ENCODE data around the gene MEGF9.

DNA sequence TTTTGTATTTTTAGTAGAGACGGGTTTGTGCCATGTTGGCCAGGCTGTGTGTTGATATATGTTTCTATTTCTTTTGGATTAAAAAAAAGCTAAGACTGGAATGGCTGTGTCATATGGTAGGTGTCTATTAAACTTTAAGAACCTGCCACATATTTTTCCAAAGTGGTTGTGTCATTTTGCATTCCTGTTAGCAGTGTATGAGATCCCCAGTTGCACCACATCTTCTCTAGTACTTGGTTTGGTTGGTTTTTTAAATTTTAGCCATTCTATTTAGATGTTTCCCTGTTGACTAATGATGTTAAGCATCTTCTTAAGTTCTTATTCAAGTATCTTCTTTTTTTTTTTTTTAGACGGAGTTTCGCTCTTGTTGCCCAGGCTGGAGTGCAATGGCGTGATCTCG is 36.2 kb upstream of the MEGF9 start:
- TF ChIP-seq POLR2A (IDR thresholded peaks at IDR 0.05): no peak
- TF ChIP-seq, protein P1, sequence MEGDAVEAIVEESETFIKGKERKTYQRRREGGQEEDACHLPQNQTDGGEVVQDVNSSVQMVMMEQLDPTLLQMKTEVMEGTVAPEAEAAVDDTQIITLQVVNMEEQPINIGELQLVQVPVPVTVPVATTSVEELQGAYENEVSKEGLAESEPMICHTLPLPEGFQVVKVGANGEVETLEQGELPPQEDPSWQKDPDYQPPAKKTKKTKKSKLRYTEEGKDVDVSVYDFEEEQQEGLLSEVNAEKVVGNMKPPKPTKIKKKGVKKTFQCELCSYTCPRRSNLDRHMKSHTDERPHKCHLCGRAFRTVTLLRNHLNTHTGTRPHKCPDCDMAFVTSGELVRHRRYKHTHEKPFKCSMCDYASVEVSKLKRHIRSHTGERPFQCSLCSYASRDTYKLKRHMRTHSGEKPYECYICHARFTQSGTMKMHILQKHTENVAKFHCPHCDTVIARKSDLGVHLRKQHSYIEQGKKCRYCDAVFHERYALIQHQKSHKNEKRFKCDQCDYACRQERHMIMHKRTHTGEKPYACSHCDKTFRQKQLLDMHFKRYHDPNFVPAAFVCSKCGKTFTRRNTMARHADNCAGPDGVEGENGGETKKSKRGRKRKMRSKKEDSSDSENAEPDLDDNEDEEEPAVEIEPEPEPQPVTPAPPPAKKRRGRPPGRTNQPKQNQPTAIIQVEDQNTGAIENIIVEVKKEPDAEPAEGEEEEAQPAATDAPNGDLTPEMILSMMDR (IDR thresholded peaks at IDR 0.05): no peak

Measured in adrenal gland (tissue), 5 donors.